Activated CD8-positive, alpha-beta T cell treated with anti-CD3 and anti-CD28 coated beads for 36 hours (primary cell): ENCODE data around the gene PLSCR3. TPM values are rescaled to one million over a fixed set of nuclear protein-coding genes. Genes with fewer than 3 reads are reported as not detected.

Experiments used
- ATAC-seq: fragments of 200-7000 bp; cut with Tn5 transposase; one replicate; pipeline ENCODE4 v1.10.0; 2021; ENCODE audit warnings: mild to moderate bottlenecking, moderate library complexity
- CTCF ChIA-PET: fragments of 350-600 bp; sonication (Branson Sonifier 250); formaldehyde crosslinking; loops from one replicate; lab custom pipeline; 2021; ENCODE audit warnings: antibody characterized with exemption; lab: Charles Lee
- POLR2A ChIA-PET: fragments of 350-600 bp; sonication (Branson Sonifier 250); formaldehyde crosslinking; loops from one replicate; lab custom pipeline; 2021; ENCODE audit warnings: antibody characterized with exemption; lab: Charles Lee
- DNase-seq: peaks from one replicate; pipeline ENCODE4 v3.0.0-alpha.2; 2020
- H3K27ac Mint-ChIP-seq: one replicate; pipeline ENCODE4 v1.8.0; 2021; ENCODE audit warnings: mild to moderate bottlenecking, mixed read lengths
- H3K27me3 Mint-ChIP-seq: one replicate; pipeline ENCODE4 v1.8.0; 2021; ENCODE audit warnings: mixed read lengths
- H3K36me3 Mint-ChIP-seq: one replicate; pipeline ENCODE4 v1.8.0; 2021; ENCODE audit warnings: low read depth, mixed read lengths
- H3K4me1 Mint-ChIP-seq: one replicate; pipeline ENCODE4 v1.8.0; 2021; ENCODE audit warnings: low read depth, mixed read lengths
- H3K4me3 Mint-ChIP-seq: one replicate; pipeline ENCODE4 v1.8.0; 2021; ENCODE audit warnings: mild to moderate bottlenecking, moderate library complexity, mixed read lengths
- H3K9me3 Mint-ChIP-seq: one replicate; pipeline ENCODE4 v1.8.0; 2021; ENCODE audit warnings: mixed read lengths
- CTCF ChIP-seq: fragments of 200-600 bp; IDR thresholded peaks from one replicate; pipeline ENCODE4 v1.8.0; 2022; ENCODE audit warnings: antibody characterized with exemption, mild to moderate bottlenecking
- intact Hi-C: fragments of 100-400 bp; cut with micrococcal nuclease; formaldehyde crosslinking; loops from one replicate; pipeline ENCODE4 v1.10.0; 2022
- total RNA-seq, 2 experiments: library from RNA; stranded (reverse); gene quantifications; one replicate each; pipeline ENCODE4 v1.2.3, GENCODE V29; 2021

PLSCR3 gene
- total RNA-seq, 2 experiments from 2014 or later: 62.6 to 71.1 TPM

GRCh38 chr17:7423679-7424078, 29.4 kb upstream of the PLSCR3 start:
- Mint-ChIP-seq H3K27ac (no peak overlapping the region), H3K4me3 (no peak overlapping the region), H3K4me1 (no peaks in the 10 kb centered on the region), H3K36me3 (no peaks in the 10 kb centered on the region), H3K9me3 (no peaks in the 10 kb centered on the region), H3K27me3 (no peaks in the 10 kb centered on the region)
- ATAC-seq (no peak), DNase-seq (no peak)
- CTCF ChIA-PET: interaction anchor here (0.7 to 1.0 kb wide), 2 partner anchors 13 to 128 kb away, joined by 3 read pairs; no protein-coding TSS in a partner anchor
- TF ChIP-seq CTCF: no peak
- intact Hi-C loops: no loop called here
- POLR2A ChIA-PET: interaction anchor here (0.8 kb wide), 1 partner anchor 61 kb away, joined by 3 read pairs; no protein-coding TSS in a partner anchor

- intact Hi-C loops: no loop called here
- no peak for ATAC-seq
- TF ChIP-seq CTCF: no peak
- no peak for DNase-seq
- no peaks in the 10 kb centered on the region for H3K27me3 Mint-ChIP-seq
- POLR2A ChIA-PET: interaction anchor here (2.5 kb wide), 1 partner anchor 64 kb away, joined by 8 read pairs; the partner anchor contains the start of gene POLR2A
- H3K27ac Mint-ChIP-seq: no peak overlapping the region
- no peaks in the 10 kb centered on the region for H3K9me3 Mint-ChIP-seq
- no peaks in the 10 kb centered on the region for H3K36me3 Mint-ChIP-seq
- no peak overlapping the region for H3K4me3 Mint-ChIP-seq
- no peaks in the 10 kb centered on the region for H3K4me1 Mint-ChIP-seq
- CTCF ChIA-PET: no interaction called here
These were observed 26.9 kb upstream of the PLSCR3 start for GRCh38 chr17:7421186-7421585.

- Mint-ChIP-seq H3K4me3 (no peak within 1 kb of the TSS), H3K27ac (no peak within 1 kb of the TSS), H3K36me3 (no peaks in the 10 kb centered on the region), H3K4me1 (no peaks in the 10 kb centered on the region), H3K27me3 (no peaks in the 10 kb centered on the region), H3K9me3 (no peaks in the 10 kb centered on the region)
- ChIA-PET POLR2A (interaction anchor here (2.5 kb wide), 1 partner anchor 65 kb away, joined by 8 read pairs; the partner anchor contains the start of gene POLR2A), CTCF (no interaction called here)
- DNase-seq: no peak
- no peak for TF ChIP-seq CTCF
- intact Hi-C loops: no loop called here
- ATAC-seq: no peak
These were observed 25.7 kb upstream of the PLSCR3 start, which contains the start of gene SPEM1 for GRCh38 chr17:7419819-7420610. Gene SPEM1 (plus strand): TSS chr17:7420324. CDS start chr17:7420385, 61 bp downstream.

- H3K4me1 Mint-ChIP-seq: no peaks in the 10 kb centered on the region
- no peaks in the 10 kb centered on the region for H3K9me3 Mint-ChIP-seq
- intact Hi-C loops: no loop called here
- DNase-seq: no peak
- no peak overlapping the region for H3K27ac Mint-ChIP-seq
- no peak for ATAC-seq
- POLR2A ChIA-PET: interaction anchor here (1.0 to 2.5 kb wide), 2 partner anchors 10 to 66 kb away, joined by 3 to 8 read pairs; partner anchors contain the start of gene POLR2A
- CTCF ChIA-PET: no interaction called here
- H3K36me3 Mint-ChIP-seq: no peaks in the 10 kb centered on the region
- TF ChIP-seq CTCF: no peak
- no peak overlapping the region for H3K4me3 Mint-ChIP-seq
- H3K27me3 Mint-ChIP-seq: no peaks in the 10 kb centered on the region
These were observed 24.3 kb upstream of the PLSCR3 start for GRCh38 chr17:7418472-7419152.
